Liver (tissue), 9 donors: ENCODE measurements around the gene C18orf54. TPM values are rescaled to one million over a fixed set of nuclear protein-coding genes. Genes with fewer than 3 reads are reported as not detected.

Source experiments
- DNase-seq: peaks from one replicate; pipeline ENCODE4 v3.0.0-alpha.2; 2017; ENCODE audit warnings: low spot score
- H3K27ac ChIP-seq, 2 donors: one replicate each; pipeline ENCODE4 v1.7.0; 2013; ENCODE audit warnings: inconsistent platforms in 2 of 2, low read length in 2 of 2, control low read depth in 1 of 2, low read depth in 1 of 2, mild to moderate bottlenecking in 1 of 2
- H3K27me3 ChIP-seq, 4 donors: one replicate each; pipeline versions ENCODE4 v1.6.1 to v1.7.0; 2013; ENCODE audit warnings: low read length in 3 of 4, inconsistent platforms in 1 of 4, mild to moderate bottlenecking in 1 of 4, moderate library complexity in 1 of 4; ENCODE audit not compliant: control insufficient read depth in 4 of 4, insufficient read depth in 4 of 4
- H3K36me3 ChIP-seq, 4 donors: one replicate each; pipeline versions ENCODE4 v1.6.1 to v1.7.0; 2013; ENCODE audit warnings: low read length in 3 of 4, mild to moderate bottlenecking in 3 of 4, low read depth in 1 of 4, moderate library complexity in 1 of 4; ENCODE audit not compliant: control insufficient read depth in 4 of 4, insufficient read depth in 3 of 4
- H3K4me1 ChIP-seq, 4 donors: one replicate each; pipeline versions ENCODE4 v1.6.1 to v1.7.0; 2013; ENCODE audit warnings: low read length in 3 of 4, mild to moderate bottlenecking in 3 of 4, moderate library complexity in 1 of 4; ENCODE audit not compliant: control insufficient read depth in 4 of 4, insufficient read depth in 4 of 4
- H3K4me3 ChIP-seq, 3 donors: one replicate each; pipeline versions ENCODE4 v1.6.1 to v1.7.0; 2013; ENCODE audit warnings: low read length in 3 of 3, control low read depth in 1 of 3, low read depth in 1 of 3, mild to moderate bottlenecking in 1 of 3
- H3K9ac ChIP-seq, 2 donors: one replicate each; pipeline ENCODE4 v1.7.0; 2013; ENCODE audit warnings: low read length in 2 of 2, mild to moderate bottlenecking in 2 of 2, moderate library complexity in 2 of 2, control low read depth in 1 of 2, low read depth in 1 of 2
- H3K9me3 ChIP-seq, 4 donors: one replicate each; pipeline versions ENCODE4 v1.6.1 to v1.7.0; 2013; ENCODE audit warnings: low read length in 3 of 4; ENCODE audit not compliant: control insufficient read depth in 4 of 4
- CTCF ChIP-seq: fragments of 150-350 bp; IDR thresholded peaks from 2 replicates; pipeline ENCODE4 v1.5.1; 2017; ENCODE audit warnings: improper control_type of control experiment, low read depth, low read length; ENCODE audit not compliant: missing input control
- EGR1 ChIP-seq, 2 donors: IDR thresholded peaks; 2 replicates each; pipeline ENCODE4 v1.6.1; 2016 to 2018; ENCODE audit warnings: antibody characterized with exemption in 2 of 2, low read depth in 2 of 2
- FOXA2 ChIP-seq: IDR thresholded peaks from 2 replicates; pipeline ENCODE4 v1.6.1; 2016; ENCODE audit warnings: antibody characterized with exemption
- GABPA ChIP-seq, 2 donors: IDR thresholded peaks in 1 of 2; conservative IDR thresholded peaks in 1 of 2; 2 replicates each; pipeline ENCODE4 v1.6.1; 2016; ENCODE audit warnings: antibody characterized with exemption in 2 of 2, mild to moderate bottlenecking in 1 of 2, moderate library complexity in 1 of 2
- HNF4A ChIP-seq, 2 donors: conservative IDR thresholded peaks; 2 replicates each; pipeline ENCODE4 v1.6.1; 2016; ENCODE audit warnings: antibody characterized with exemption in 2 of 2, mild to moderate bottlenecking in 2 of 2
- JUND ChIP-seq, 2 donors: IDR thresholded peaks; 2 replicates each; pipeline ENCODE4 v1.6.1; 2016; ENCODE audit warnings: antibody characterized with exemption in 2 of 2
- MAX ChIP-seq: IDR thresholded peaks from 2 replicates; pipeline ENCODE4 v1.6.1; 2016; ENCODE audit warnings: antibody characterized with exemption
- NR2F2 ChIP-seq: IDR thresholded peaks from 2 replicates; pipeline ENCODE4 v1.6.1; 2016; ENCODE audit warnings: antibody characterized with exemption
- REST ChIP-seq: IDR thresholded peaks from 2 replicates; pipeline ENCODE4 v1.6.1; 2016; ENCODE audit warnings: antibody characterized with exemption, mild to moderate bottlenecking
- TAF1 ChIP-seq: conservative IDR thresholded peaks from 2 replicates; pipeline ENCODE4 v1.6.1; 2016; ENCODE audit warnings: antibody characterized with exemption, mild to moderate bottlenecking
- YY1 ChIP-seq: IDR thresholded peaks from 2 replicates; pipeline ENCODE4 v1.6.1; 2016; ENCODE audit warnings: antibody characterized with exemption, mild to moderate bottlenecking
- ZBTB33 ChIP-seq: IDR thresholded peaks from 2 replicates; pipeline ENCODE4 v1.6.1; 2016; ENCODE audit warnings: antibody characterized with exemption
- whole genome bisulfite sequencing: extraction: QIAGEN DNeasy Blood & Tissue Kit; methylation state at CpG from one replicate; pipeline ENCODE4 v1.1.7; 2013; 5-methylcytosine and 5-hydroxymethylcytosine counted together
- polyA plus RNA-seq, 2 donors: library from polyadenylated mRNA; stranded (reverse) in 1 of 2; unstranded in 1 of 2; fragments of 200-250 nt in 1 of 2; fragments of >200 nt in 1 of 2; fragmentation: Nextera tagmentation in 1 of 2; extraction: Ambion mirVana in 1 of 2; gene quantifications; one replicate each; pipeline versions ENCODE4 v1.2.1 to v1.2.3, GENCODE V29; 2013 to 2015
- total RNA-seq, 2 donors: library from RNA; depleted of rRNA; stranded (reverse); fragments of >200 nt; gene quantifications; one replicate each; pipeline ENCODE4 v1.2.3, GENCODE V29; 2014
- donor health status: healthy.
- donor health status: healthy.
- donor health status: healthy.
- donor health status: healthy.
- donor health status: healthy.

Gene C18orf54
- total and polyA plus RNA-seq, 4 donors: 0.21 to 4.9 (median 0.33) TPM

GRCh38 chr18:54389143-54389505, 31.4 kb downstream of the C18orf54 start:
- no peak overlapping the region for H3K4me3 ChIP-seq
- no peak for TF ChIP-seq EGR1 (IDR thresholded peaks at IDR 0.05; ENCODE audit: low read depth in 2 of 2)
- TF ChIP-seq CTCF: no peak
- TF ChIP-seq TAF1: no peak
- no peak for TF ChIP-seq ZBTB33
- no peak for TF ChIP-seq GABPA (IDR thresholded peaks at IDR 0.05 in 1 of 2, conservative IDR thresholded peaks at IDR 0.05 in 1 of 2)
- TF ChIP-seq REST: no peak
- no peak for TF ChIP-seq NR2F2
- TF ChIP-seq MAX: no peak
- no peak for TF ChIP-seq YY1
- TF ChIP-seq HNF4A (conservative IDR thresholded peaks at IDR 0.05): no peak
- TF ChIP-seq JUND (IDR thresholded peaks at IDR 0.05): no peak
- no peak overlapping the region for H3K9ac ChIP-seq
- H3K27me3 ChIP-seq: peaks cover 0 to 3% (median 0%) of the 10 kb centered on the region in 4 donors
- H3K9me3 ChIP-seq: no peaks in the 10 kb centered on the region
- WGBS: 30% methylated on average over 2 of the region's 2 CpGs
- H3K27ac ChIP-seq: no peak overlapping the region
- no peak for DNase-seq
- no peaks in the 10 kb centered on the region for H3K4me1 ChIP-seq
- H3K36me3 ChIP-seq: no peaks in the 10 kb centered on the region

GRCh38 chr18:54390838-54391237, 33.1 kb downstream of the C18orf54 start:
- H3K9me3 ChIP-seq: no peaks in the 10 kb centered on the region
- H3K9ac ChIP-seq: no peak overlapping the region
- H3K27ac ChIP-seq: no peak overlapping the region
- no peaks in the 10 kb centered on the region for H3K36me3 ChIP-seq
- no peak overlapping the region for H3K4me3 ChIP-seq
- peaks cover 0 to 3% (median 0%) of the 10 kb centered on the region in 4 donors for H3K27me3 ChIP-seq
- WGBS: 72% methylated on average over 3 of the region's 3 CpGs
- no peak for DNase-seq
- no peak for TF ChIP-seq TAF1
- TF ChIP-seq GABPA (IDR thresholded peaks at IDR 0.05 in 1 of 2, conservative IDR thresholded peaks at IDR 0.05 in 1 of 2): no peak
- TF ChIP-seq FOXA2: no peak
- no peak for TF ChIP-seq REST
- no peak for TF ChIP-seq EGR1 (IDR thresholded peaks at IDR 0.05; ENCODE audit: low read depth in 2 of 2)
- H3K4me1 ChIP-seq: no peaks in the 10 kb centered on the region
